Left lung (tissue), 10 donors: Measurements from ENCODE around the gene HBB. TPM values are rescaled to one million over a fixed set of nuclear protein-coding genes. Genes with fewer than 3 reads are reported as not detected.

Source experiments
- ATAC-seq: fragments of 200-7000 bp; cut with Tn5 transposase; one replicate; pipeline ENCODE4 v1.9.1; 2020; ENCODE audit warnings: moderate library complexity
- DNase-seq, 4 donors: peaks; one replicate each; pipeline ENCODE4 v3.0.0-alpha.2; 2013 to 2020
- H3K27ac ChIP-seq, 2 donors: fragments of 200-600 bp; sonication (generic) in 1 of 2; one replicate each; pipeline versions ENCODE4 v1.5.0 to v1.8.0; 2020 to 2021
- H3K27me3 ChIP-seq, 2 donors: fragments of 200-600 bp; sonication (generic) in 1 of 2; one replicate each; pipeline versions ENCODE4 v1.5.0 to v1.8.0; 2020 to 2021
- H3K36me3 ChIP-seq, 2 donors: fragments of 200-600 bp; sonication (generic) in 1 of 2; one replicate each; pipeline versions ENCODE4 v1.5.0 to v1.8.0; 2020 to 2021
- H3K4me1 ChIP-seq, 2 donors: fragments of 200-600 bp; one replicate each; pipeline ENCODE4 v1.8.0; 2021
- H3K4me3 ChIP-seq, 2 donors: fragments of 200-600 bp; sonication (generic) in 1 of 2; one replicate each; pipeline versions ENCODE4 v1.5.0 to v1.8.0; 2020 to 2021; ENCODE audit warnings: mild to moderate bottlenecking in 1 of 2
- H3K9me3 ChIP-seq, 2 donors: fragments of 200-600 bp; sonication (generic) in 1 of 2; one replicate each; pipeline versions ENCODE4 v1.5.0 to v1.8.0; 2020 to 2021
- intact Hi-C, 2 donors: fragments of 100-400 bp; cut with DNase I; formaldehyde crosslinking; loops; one replicate each; pipeline versions ENCODE4 v1.11.2 to v1.14.2; 2022
- polyA plus RNA-seq, 6 donors: library from polyadenylated mRNA; unstranded; fragments of 120-200 nt; gene quantifications; one replicate each; pipeline ENCODE4 v1.2.1, GENCODE V29; 2013; ENCODE audit not compliant: insufficient read length in 6 of 6
- total RNA-seq, 2 donors: library from RNA; stranded (reverse); fragmentation: NEBNext Ultra II Directional; extraction: Animal tissue kit (Norgen Biotek cat#: 25700); gene quantifications; one replicate each; pipeline ENCODE4 v1.2.1, GENCODE V29; 2021
- TF ChIP-seq, protein P1 (sequence below), 2 donors: fragments of 200-600 bp; sonication (generic) in 1 of 2; IDR thresholded peaks; one replicate each; pipeline versions ENCODE4 v1.5.0 to v1.8.0; 2021; ENCODE audit warnings: antibody characterized with exemption in 2 of 2
- donor health status: DM: no; HTN: yes; CAD: no.
- donor health status: DM: no; HTN: no; CAD: no.

HBB gene
- total and polyA plus RNA-seq, 8 donors = 137 to 967 (median 260) TPM

GRCh38 chr11:5198285-5198684, 28.6 kb downstream of the HBB start:
- DNase-seq (no peak), ATAC-seq (no peak)
- H3K27me3 ChIP-seq = no peaks in the 10 kb centered on the region
- no peak overlapping the region for H3K27ac ChIP-seq
- H3K9me3 ChIP-seq = no peaks in the 10 kb centered on the region
- no peak overlapping the region for H3K4me3 ChIP-seq
- intact Hi-C loops = no loop called here
- TF ChIP-seq, protein P1, sequence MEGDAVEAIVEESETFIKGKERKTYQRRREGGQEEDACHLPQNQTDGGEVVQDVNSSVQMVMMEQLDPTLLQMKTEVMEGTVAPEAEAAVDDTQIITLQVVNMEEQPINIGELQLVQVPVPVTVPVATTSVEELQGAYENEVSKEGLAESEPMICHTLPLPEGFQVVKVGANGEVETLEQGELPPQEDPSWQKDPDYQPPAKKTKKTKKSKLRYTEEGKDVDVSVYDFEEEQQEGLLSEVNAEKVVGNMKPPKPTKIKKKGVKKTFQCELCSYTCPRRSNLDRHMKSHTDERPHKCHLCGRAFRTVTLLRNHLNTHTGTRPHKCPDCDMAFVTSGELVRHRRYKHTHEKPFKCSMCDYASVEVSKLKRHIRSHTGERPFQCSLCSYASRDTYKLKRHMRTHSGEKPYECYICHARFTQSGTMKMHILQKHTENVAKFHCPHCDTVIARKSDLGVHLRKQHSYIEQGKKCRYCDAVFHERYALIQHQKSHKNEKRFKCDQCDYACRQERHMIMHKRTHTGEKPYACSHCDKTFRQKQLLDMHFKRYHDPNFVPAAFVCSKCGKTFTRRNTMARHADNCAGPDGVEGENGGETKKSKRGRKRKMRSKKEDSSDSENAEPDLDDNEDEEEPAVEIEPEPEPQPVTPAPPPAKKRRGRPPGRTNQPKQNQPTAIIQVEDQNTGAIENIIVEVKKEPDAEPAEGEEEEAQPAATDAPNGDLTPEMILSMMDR (IDR thresholded peaks at IDR 0.05) = no peak
- no peaks in the 10 kb centered on the region for H3K36me3 ChIP-seq
- H3K4me1 ChIP-seq = no peaks in the 10 kb centered on the region

DNA sequence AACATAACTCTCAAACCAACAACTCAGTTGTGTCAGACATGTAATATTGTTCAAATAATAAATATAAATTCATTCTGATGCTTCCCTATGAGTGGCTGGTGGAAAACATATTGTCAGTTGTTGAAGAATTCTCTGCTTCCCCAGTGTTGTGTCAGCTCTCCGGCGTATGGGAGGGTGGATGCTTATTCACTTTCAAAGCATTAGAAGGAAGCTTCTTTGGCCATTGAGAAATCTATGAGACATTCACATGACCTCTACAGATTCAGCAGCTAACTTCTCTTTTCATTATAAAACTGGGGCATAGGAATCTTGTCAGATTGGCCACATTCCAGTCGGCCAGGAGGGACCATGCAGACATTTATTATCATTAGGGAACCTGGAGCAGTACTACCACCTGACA, 29.3 kb downstream of the HBB start:
- DNase-seq = no peak
- intact Hi-C loops = no loop called here

DNA sequence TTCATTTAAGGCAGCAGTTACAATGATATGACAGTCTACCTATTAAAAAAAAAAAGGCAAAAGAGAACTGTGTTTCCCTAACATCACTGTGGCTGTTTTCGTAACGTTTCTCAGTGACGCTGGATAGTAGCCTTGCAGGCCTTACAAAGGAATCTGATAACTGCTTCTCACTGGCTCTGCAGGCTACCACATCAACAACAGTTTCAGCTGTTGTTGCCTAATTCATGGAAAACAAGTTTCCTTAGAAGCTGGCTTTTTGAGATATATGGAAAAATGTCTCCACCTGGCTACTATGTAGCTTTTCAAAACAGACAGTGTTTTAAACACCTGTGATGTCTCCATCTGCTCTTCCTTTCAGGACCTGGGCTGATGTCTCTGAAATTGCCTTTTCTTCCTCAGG, 30.1 kb downstream of the HBB start:
- Histone ChIP-seq H3K9me3 (no peaks in the 10 kb centered on the region), H3K27ac (no peak overlapping the region), H3K4me1 (no peaks in the 10 kb centered on the region), H3K27me3 (no peaks in the 10 kb centered on the region), H3K4me3 (no peak overlapping the region), H3K36me3 (no peaks in the 10 kb centered on the region)
- TF ChIP-seq, protein P1 (IDR thresholded peaks at IDR 0.05) = no peak
- ATAC-seq (no peak), DNase-seq (no peak)
- intact Hi-C loops = no loop called here

More for the DNA sequence above, 29.3 kb downstream of the HBB start:
- Histone ChIP-seq H3K27ac (no peak overlapping the region), H3K4me1 (no peaks in the 10 kb centered on the region), H3K9me3 (no peaks in the 10 kb centered on the region), H3K27me3 (no peaks in the 10 kb centered on the region), H3K36me3 (no peaks in the 10 kb centered on the region), H3K4me3 (no peak overlapping the region)
- TF ChIP-seq, protein P1 (IDR thresholded peaks at IDR 0.05) = no peak
- ATAC-seq = no peak

DNA sequence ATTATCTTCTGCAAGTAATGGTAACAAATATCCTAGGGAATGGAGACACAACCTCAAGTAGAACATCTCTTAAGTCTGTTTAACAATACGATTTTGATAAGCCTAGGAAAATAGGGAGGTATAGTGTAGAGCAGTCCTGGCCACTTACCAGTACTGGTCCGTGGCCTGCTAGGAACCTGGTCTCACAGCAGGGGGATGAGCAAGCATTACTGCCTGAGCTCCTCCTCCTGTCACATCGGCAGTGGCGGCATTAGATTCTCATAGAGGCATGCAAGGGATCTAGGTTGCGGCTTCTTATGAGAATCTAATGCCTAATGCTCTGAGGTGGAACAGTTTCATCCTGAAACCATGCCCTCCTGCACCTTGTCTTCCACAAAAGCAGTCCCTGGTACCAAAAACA, 30.8 kb downstream of the HBB start:
- DNase-seq = peak in 1 of 4 donors; percentile 2
- Histone ChIP-seq H3K27ac (no peak overlapping the region), H3K4me1 (no peaks in the 10 kb centered on the region), H3K9me3 (peaks cover 0 to 1% of the 10 kb centered on the region in 2 donors), H3K4me3 (no peak overlapping the region), H3K27me3 (no peaks in the 10 kb centered on the region), H3K36me3 (no peaks in the 10 kb centered on the region)
- ATAC-seq = no peak
- intact Hi-C loops = no loop called here
- TF ChIP-seq, protein P1 (IDR thresholded peaks at IDR 0.05) = no peak

DNA sequence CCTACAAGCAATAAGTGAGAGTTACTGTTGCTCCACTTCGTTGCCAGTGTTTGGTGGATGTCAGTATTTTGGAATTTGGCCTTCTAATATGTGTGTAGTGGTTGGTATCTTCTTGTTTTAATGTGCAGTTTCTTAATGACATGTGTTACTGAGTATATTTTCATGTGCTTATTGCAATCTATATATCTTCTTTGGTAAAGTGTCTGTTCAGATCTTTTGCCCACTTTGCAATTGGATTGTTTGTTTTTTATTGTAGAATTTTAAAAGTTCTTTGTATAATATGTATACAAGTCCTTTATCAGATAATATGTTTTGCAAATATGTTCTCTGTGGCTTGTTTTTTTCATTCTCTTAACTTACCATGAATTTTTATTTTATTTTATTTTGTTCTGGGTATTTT, 34.1 kb downstream of the HBB start:
- H3K4me1 ChIP-seq = no peaks in the 10 kb centered on the region
- H3K27me3 ChIP-seq = no peaks in the 10 kb centered on the region
- TF ChIP-seq, protein P1 (IDR thresholded peaks at IDR 0.05) = no peak
- DNase-seq (no peak), ATAC-seq (no peak)
- no peaks in the 10 kb centered on the region for H3K36me3 ChIP-seq
- intact Hi-C loops = no loop called here
- H3K4me3 ChIP-seq = no peak overlapping the region
- H3K27ac ChIP-seq = no peak overlapping the region
- peaks cover 0 to 7% of the 10 kb centered on the region in 2 donors for H3K9me3 ChIP-seq
